ENCODE results near the gene METTL26. TPM values are rescaled to one million over a fixed set of nuclear protein-coding genes. Genes with fewer than 3 reads are reported as not detected.

METTL26 gene
- total and polyA plus RNA-seq, 4 donors: 26.3 to 69.1 (median 41.4) TPM

DNA sequence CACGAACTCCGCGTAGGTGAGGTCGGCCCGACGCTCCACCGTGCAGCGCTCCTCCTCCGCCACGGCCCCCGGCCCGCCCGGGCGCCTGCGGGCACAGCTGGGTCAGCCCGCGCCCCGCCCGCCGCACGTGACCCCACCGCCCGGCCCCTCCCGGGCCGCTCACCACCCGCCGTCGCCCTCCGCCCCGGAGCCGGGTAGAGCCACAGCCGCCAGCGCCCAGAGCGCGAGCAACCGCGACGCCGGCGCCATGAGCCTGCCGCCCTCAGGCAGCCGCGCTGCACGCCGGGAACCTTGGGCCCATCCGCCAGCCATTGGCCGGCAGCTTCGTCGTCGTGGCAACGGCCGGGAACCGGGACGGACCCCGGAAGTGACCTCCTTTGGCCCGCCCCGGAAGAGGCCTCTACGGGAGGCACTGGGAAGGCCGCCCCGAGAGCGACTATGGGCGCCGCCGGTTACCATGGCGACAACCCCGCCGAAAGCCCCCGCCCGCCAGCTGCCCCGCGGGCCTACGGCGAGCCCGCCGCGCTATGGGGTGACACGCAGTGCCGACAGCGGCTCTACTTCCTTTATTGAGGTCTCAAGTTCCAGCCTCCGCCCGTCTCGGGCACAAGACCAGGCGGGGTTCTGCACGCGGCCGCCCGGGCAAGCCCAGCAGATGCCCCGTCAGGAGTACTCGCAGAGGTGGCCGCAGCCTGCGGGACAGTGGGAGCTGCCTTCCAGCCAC lies 48.1 kb upstream of the METTL26 start, which contains the start of gene JMJD8:
JMJD8 (minus strand) TSS at position 264 of the 724 bp plus-strand sequence; CDS start at position 249, 15 bp downstream.
- H3K27ac ChIP-seq (ENCODE audit: low read depth in 1 of 2, low read length in 2 of 2): peak within 1 kb of the TSS; percentile 60 to 68
- peaks cover 28 to 58% (median 47%) of the 10 kb centered on the region in 4 donors for H3K4me1 ChIP-seq (ENCODE audit: control insufficient read depth in 4 of 4, insufficient read depth in 4 of 4, low read length in 3 of 4)
- H3K36me3 ChIP-seq (ENCODE audit: control insufficient read depth in 4 of 4, insufficient read depth in 3 of 4, low read depth in 1 of 4, low read length in 3 of 4): peaks cover 8 to 21% (median 12%) of the 10 kb centered on the region in 4 donors
- no peaks in the 10 kb centered on the region for H3K27me3 ChIP-seq (ENCODE audit: control insufficient read depth in 4 of 4, insufficient read depth in 4 of 4, low read length in 3 of 4)
- TF ChIP-seq FOXA1 (IDR thresholded peaks at IDR 0.05) (no peak), NR2F2 (IDR thresholded peaks at IDR 0.05) (peak; percentile 22), GABPA (IDR thresholded peaks at IDR 0.05 in 1 of 2, conservative IDR thresholded peaks at IDR 0.05 in 1 of 2) (peak; percentile 86 to 95), YY1 (IDR thresholded peaks at IDR 0.05) (peak; percentile 79), SP1 (IDR thresholded peaks at IDR 0.05) (peak; percentile 55)
- TF ChIP-seq, protein P1, sequence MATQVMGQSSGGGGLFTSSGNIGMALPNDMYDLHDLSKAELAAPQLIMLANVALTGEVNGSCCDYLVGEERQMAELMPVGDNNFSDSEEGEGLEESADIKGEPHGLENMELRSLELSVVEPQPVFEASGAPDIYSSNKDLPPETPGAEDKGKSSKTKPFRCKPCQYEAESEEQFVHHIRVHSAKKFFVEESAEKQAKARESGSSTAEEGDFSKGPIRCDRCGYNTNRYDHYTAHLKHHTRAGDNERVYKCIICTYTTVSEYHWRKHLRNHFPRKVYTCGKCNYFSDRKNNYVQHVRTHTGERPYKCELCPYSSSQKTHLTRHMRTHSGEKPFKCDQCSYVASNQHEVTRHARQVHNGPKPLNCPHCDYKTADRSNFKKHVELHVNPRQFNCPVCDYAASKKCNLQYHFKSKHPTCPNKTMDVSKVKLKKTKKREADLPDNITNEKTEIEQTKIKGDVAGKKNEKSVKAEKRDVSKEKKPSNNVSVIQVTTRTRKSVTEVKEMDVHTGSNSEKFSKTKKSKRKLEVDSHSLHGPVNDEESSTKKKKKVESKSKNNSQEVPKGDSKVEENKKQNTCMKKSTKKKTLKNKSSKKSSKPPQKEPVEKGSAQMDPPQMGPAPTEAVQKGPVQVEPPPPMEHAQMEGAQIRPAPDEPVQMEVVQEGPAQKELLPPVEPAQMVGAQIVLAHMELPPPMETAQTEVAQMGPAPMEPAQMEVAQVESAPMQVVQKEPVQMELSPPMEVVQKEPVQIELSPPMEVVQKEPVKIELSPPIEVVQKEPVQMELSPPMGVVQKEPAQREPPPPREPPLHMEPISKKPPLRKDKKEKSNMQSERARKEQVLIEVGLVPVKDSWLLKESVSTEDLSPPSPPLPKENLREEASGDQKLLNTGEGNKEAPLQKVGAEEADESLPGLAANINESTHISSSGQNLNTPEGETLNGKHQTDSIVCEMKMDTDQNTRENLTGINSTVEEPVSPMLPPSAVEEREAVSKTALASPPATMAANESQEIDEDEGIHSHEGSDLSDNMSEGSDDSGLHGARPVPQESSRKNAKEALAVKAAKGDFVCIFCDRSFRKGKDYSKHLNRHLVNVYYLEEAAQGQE (IDR thresholded peaks at IDR 0.05): no peak
- TF ChIP-seq, protein P2, sequence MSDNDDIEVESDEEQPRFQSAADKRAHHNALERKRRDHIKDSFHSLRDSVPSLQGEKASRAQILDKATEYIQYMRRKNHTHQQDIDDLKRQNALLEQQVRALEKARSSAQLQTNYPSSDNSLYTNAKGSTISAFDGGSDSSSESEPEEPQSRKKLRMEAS (IDR thresholded peaks at IDR 0.05): no peak
- no peaks in the 10 kb centered on the region for H3K9me3 ChIP-seq (ENCODE audit: control insufficient read depth in 4 of 4, low read length in 3 of 4)
- WGBS: 7% methylated on average over 91 of the region's 91 CpGs
- peak; percentile 98 for DNase-seq (ENCODE audit: low spot score)
- no peak within 1 kb of the TSS for H3K9ac ChIP-seq (ENCODE audit: low read depth in 1 of 2, low read length in 2 of 2)
- peak within 1 kb of the TSS; percentile 57 to 85 (median 61) for H3K4me3 ChIP-seq (ENCODE audit: low read depth in 1 of 3, low read length in 3 of 3)

DNA sequence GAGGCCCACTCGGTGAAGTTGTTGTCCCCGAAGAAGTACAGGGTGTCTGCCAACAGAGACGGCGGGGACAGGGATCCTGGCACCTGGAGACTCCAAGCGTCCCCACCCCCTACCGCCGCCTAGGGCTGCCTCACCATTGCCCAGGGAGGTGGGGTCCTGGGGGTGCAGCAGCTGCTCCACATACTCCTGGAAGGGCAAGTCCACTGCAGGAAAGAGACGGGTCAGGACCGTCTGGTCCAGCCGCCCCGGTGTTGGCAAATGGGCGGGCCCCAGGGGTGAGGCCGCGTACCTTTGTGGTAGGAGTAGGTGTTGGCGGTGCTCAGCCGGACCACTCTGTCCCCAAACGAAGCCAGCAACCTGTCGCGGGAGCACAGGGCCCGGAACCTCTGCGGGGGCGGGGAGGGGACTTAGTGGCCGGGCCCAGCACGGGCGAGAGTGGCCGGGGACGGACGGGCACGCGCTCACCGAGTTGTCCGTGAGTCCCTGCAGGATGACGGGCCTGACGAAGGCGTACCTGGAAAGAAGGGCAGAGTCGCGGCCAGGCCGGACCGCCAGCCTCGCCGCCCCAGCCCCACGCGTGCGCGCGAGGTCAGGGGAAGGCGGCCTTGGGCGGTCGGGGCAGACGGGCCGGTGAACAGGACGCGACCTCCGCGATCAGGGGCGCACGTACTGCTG lies 47.4 kb upstream of the METTL26 start:
- WGBS: 10% methylated on average over 57 of the region's 57 CpGs
- H3K27me3 ChIP-seq (ENCODE audit: control insufficient read depth in 4 of 4, insufficient read depth in 4 of 4, low read length in 3 of 4): no peaks in the 10 kb centered on the region
- H3K27ac ChIP-seq (ENCODE audit: low read depth in 1 of 2, low read length in 2 of 2): peak overlapping the region in 1 of 2 donors; percentile 60
- H3K4me1 ChIP-seq (ENCODE audit: control insufficient read depth in 4 of 4, insufficient read depth in 4 of 4, low read length in 3 of 4): peaks cover 25 to 58% (median 46%) of the 10 kb centered on the region in 4 donors
- DNase-seq (ENCODE audit: low spot score): no peak
- TF ChIP-seq, protein P3, sequence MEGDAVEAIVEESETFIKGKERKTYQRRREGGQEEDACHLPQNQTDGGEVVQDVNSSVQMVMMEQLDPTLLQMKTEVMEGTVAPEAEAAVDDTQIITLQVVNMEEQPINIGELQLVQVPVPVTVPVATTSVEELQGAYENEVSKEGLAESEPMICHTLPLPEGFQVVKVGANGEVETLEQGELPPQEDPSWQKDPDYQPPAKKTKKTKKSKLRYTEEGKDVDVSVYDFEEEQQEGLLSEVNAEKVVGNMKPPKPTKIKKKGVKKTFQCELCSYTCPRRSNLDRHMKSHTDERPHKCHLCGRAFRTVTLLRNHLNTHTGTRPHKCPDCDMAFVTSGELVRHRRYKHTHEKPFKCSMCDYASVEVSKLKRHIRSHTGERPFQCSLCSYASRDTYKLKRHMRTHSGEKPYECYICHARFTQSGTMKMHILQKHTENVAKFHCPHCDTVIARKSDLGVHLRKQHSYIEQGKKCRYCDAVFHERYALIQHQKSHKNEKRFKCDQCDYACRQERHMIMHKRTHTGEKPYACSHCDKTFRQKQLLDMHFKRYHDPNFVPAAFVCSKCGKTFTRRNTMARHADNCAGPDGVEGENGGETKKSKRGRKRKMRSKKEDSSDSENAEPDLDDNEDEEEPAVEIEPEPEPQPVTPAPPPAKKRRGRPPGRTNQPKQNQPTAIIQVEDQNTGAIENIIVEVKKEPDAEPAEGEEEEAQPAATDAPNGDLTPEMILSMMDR (IDR thresholded peaks at IDR 0.05; ENCODE audit: low read depth, low read length, missing input control): no peak
- TF ChIP-seq, protein P4, sequence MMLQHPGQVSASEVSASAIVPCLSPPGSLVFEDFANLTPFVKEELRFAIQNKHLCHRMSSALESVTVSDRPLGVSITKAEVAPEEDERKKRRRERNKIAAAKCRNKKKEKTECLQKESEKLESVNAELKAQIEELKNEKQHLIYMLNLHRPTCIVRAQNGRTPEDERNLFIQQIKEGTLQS (IDR thresholded peaks at IDR 0.05): no peak
- TF ChIP-seq, protein P2 (IDR thresholded peaks at IDR 0.05): no peak
- no peak for TF ChIP-seq FOXA1 (IDR thresholded peaks at IDR 0.05)
- TF ChIP-seq, protein P1 (IDR thresholded peaks at IDR 0.05): no peak
- TF ChIP-seq HNF4G (IDR thresholded peaks at IDR 0.05): no peak
- no peak for TF ChIP-seq JUND (IDR thresholded peaks at IDR 0.05)
- no peak for TF ChIP-seq GABPA (IDR thresholded peaks at IDR 0.05 in 1 of 2, conservative IDR thresholded peaks at IDR 0.05 in 1 of 2)
- no peak for TF ChIP-seq FOXA2 (IDR thresholded peaks at IDR 0.05)
- TF ChIP-seq, protein P5, sequence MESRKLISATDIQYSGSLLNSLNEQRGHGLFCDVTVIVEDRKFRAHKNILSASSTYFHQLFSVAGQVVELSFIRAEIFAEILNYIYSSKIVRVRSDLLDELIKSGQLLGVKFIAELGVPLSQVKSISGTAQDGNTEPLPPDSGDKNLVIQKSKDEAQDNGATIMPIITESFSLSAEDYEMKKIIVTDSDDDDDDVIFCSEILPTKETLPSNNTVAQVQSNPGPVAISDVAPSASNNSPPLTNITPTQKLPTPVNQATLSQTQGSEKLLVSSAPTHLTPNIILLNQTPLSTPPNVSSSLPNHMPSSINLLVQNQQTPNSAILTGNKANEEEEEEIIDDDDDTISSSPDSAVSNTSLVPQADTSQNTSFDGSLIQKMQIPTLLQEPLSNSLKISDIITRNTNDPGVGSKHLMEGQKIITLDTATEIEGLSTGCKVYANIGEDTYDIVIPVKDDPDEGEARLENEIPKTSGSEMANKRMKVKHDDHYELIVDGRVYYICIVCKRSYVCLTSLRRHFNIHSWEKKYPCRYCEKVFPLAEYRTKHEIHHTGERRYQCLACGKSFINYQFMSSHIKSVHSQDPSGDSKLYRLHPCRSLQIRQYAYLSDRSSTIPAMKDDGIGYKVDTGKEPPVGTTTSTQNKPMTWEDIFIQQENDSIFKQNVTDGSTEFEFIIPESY (IDR thresholded peaks at IDR 0.05): no peak
- TF ChIP-seq HNF4A (conservative IDR thresholded peaks at IDR 0.05): no peak
- H3K9me3 ChIP-seq (ENCODE audit: control insufficient read depth in 4 of 4, low read length in 3 of 4): no peaks in the 10 kb centered on the region
- peaks cover 8 to 21% (median 12%) of the 10 kb centered on the region in 4 donors for H3K36me3 ChIP-seq (ENCODE audit: control insufficient read depth in 4 of 4, insufficient read depth in 3 of 4, low read depth in 1 of 4, low read length in 3 of 4)
- peak overlapping the region; percentile 57 to 85 (median 61) for H3K4me3 ChIP-seq (ENCODE audit: low read depth in 1 of 3, low read length in 3 of 3)
- H3K9ac ChIP-seq (ENCODE audit: low read depth in 1 of 2, low read length in 2 of 2): no peak overlapping the region
